Measurements from ENCODE around the gene PEX3. TPM values are rescaled to one million over a fixed set of nuclear protein-coding genes. Genes with fewer than 3 reads are reported as not detected.

Gene PEX3
- total RNA-seq, 1 experiment from 2014 or later: 12.9 TPM

DNA sequence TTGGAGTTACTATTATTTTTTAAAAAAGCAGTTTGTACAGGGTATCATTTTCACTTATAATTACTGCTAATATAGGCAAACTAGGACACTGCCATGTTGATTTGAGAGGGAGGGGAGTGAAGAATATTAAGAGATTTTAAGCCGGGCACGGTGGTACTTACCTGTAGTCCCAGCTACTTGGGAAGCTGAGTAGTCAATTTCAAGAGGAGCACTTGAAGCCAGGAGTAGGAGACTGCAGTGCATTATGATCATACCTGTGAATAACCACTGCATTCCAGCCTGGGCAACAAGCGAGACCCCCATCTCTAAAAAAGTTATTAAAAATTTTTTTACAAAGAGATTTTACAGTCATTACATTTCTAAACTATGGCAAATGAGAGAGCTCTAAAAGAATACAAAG lies 35.8 kb upstream of the PEX3 start:
- Histone ChIP-seq H3K36me3 (ENCODE audit: control insufficient read depth in 1 of 2, insufficient read depth in 2 of 2, low read length in 2 of 2) (no peaks in the 10 kb centered on the region), H3K79me2 (ENCODE audit: insufficient read depth, low read length) (no peaks in the 10 kb centered on the region), H2AFZ (ENCODE audit: low read depth, low read length, poor library complexity, severe bottlenecking) (no peak overlapping the region), H3K27ac (ENCODE audit: low read depth, low read length) (no peak overlapping the region), H3K9me3 (ENCODE audit: control insufficient read depth in 1 of 2, insufficient read depth in 1 of 2, low read depth in 1 of 2, low read length in 2 of 2) (no peaks in the 10 kb centered on the region), H3K4me3 (replicated peaks in 1 of 2; ENCODE audit: low read depth in 1 of 2, low read length in 2 of 2) (no peak overlapping the region), H3K27me3 (ENCODE audit: insufficient read depth, low read length) (no peaks in the 10 kb centered on the region), H3K9me2 (ENCODE audit: insufficient read depth) (no peaks in the 10 kb centered on the region), H4K20me1 (ENCODE audit: insufficient read depth) (no peaks in the 10 kb centered on the region), H3K4me2 (ENCODE audit: low read length) (no peak overlapping the region), H3K4me1 (ENCODE audit: control insufficient read depth in 1 of 2, insufficient read depth in 2 of 2, low read length in 2 of 2) (no peaks in the 10 kb centered on the region; a peak in 1 of 4 replicates), H3K9ac (ENCODE audit: low read length) (no peak overlapping the region)
- POLR2A ChIA-PET: no interaction called here
- TF ChIP-seq POLR2AphosphoS5 (IDR thresholded peaks at IDR 0.05; ENCODE audit: low read depth, low read length) (no peak), ZNF274 (IDR thresholded peaks at IDR 0.05; ENCODE audit: low read depth, low read length) (no peak), YY1 (IDR thresholded peaks at IDR 0.05; ENCODE audit: extremely low read depth, insufficient replicate concordance, low read depth, low read length) (no peak), CEBPB (IDR thresholded peaks at IDR 0.05; ENCODE audit: low read depth) (no peak), EGR1 (IDR thresholded peaks at IDR 0.05; ENCODE audit: low read depth) (no peak)
- RAD21 ChIA-PET (ENCODE audit: low non-redundant PET in 1 of 2, low total read pairs in 2 of 2, uncharacterized antibody in 2 of 2, unreplicated experiment in 2 of 2): no interaction called here
- CTCF ChIA-PET: interaction anchor here (0.8 to 0.9 kb wide), 2 partner anchors 12 to 98 kb away, joined by 3 read pairs; no protein-coding TSS in a partner anchor
- intact Hi-C loops (cut with micrococcal nuclease): no loop called here
- no TSS peak for BruUV-seq (replicated peaks)
- ATAC-seq: no peak
- DNase-seq (ENCODE audit: low read depth, low spot score): no peak

DNA sequence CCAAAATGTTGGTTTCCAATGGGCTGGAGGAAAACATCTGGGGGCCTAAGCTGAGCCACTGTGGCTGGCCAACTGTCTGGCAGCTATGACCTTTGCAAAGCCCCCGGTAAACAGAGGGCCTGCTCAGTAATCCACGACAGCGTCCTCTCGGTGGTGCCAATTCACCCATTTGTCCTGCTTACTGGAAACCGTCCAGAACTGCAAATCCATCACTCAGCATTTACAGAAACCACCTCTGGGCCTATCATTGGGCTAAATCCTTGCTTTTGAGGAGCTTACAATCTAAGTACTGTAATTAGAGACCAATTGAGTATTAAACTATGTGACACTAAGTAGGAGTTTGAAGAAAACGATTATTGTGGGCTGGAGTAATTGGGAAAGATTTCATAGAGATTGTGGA lies 31.1 kb upstream of the PEX3 start:
- DNase-seq (ENCODE audit: low read depth, low spot score) (no peak), ATAC-seq (no peak)
- Histone ChIP-seq H3K9me3 (ENCODE audit: control insufficient read depth in 1 of 2, insufficient read depth in 1 of 2, low read depth in 1 of 2, low read length in 2 of 2) (no peaks in the 10 kb centered on the region), H3K9ac (ENCODE audit: low read length) (no peak overlapping the region), H3K27me3 (ENCODE audit: insufficient read depth, low read length) (no peaks in the 10 kb centered on the region), H2AFZ (ENCODE audit: low read depth, low read length, poor library complexity, severe bottlenecking) (no peak overlapping the region), H4K20me1 (ENCODE audit: insufficient read depth) (no peaks in the 10 kb centered on the region), H3K4me3 (replicated peaks in 1 of 2; ENCODE audit: low read depth in 1 of 2, low read length in 2 of 2) (no peak overlapping the region), H3K36me3 (ENCODE audit: control insufficient read depth in 1 of 2, insufficient read depth in 2 of 2, low read length in 2 of 2) (no peaks in the 10 kb centered on the region), H3K79me2 (ENCODE audit: insufficient read depth, low read length) (no peaks in the 10 kb centered on the region), H3K27ac (ENCODE audit: low read depth, low read length) (no peak overlapping the region), H3K4me2 (ENCODE audit: low read length) (no peak overlapping the region), H3K4me1 (ENCODE audit: control insufficient read depth in 1 of 2, insufficient read depth in 2 of 2, low read length in 2 of 2) (no peaks in the 10 kb centered on the region), H3K9me2 (ENCODE audit: insufficient read depth) (no peaks in the 10 kb centered on the region)
- BruUV-seq (replicated peaks): no TSS peak
- ChIA-PET CTCF (no interaction called here), RAD21 (ENCODE audit: low non-redundant PET in 1 of 2, low total read pairs in 2 of 2, uncharacterized antibody in 2 of 2, unreplicated experiment in 2 of 2) (no interaction called here), POLR2A (no interaction called here)
- no peak for TF ChIP-seq POLR2A (IDR thresholded peaks at IDR 0.05; ENCODE audit: borderline replicate concordance, extremely low read depth, insufficient read depth, insufficient read length)
- intact Hi-C loops (cut with micrococcal nuclease): no loop called here

Data from HCT116 (cell line).